Nasal cavity respiratory epithelium epithelial cell of viscerocranial mucosa (primary cell): ENCODE data around the gene RBM10. TPM values are rescaled to one million over a fixed set of nuclear protein-coding genes. Genes with fewer than 3 reads are reported as not detected.

Experiments
- total RNA-seq: library from RNA; depleted of rRNA; stranded (reverse); fragments of >200 nt; gene quantifications from 2 replicates; pipeline ENCODE4 v1.2.3, GENCODE V29; 2014

Gene RBM10, protein sequence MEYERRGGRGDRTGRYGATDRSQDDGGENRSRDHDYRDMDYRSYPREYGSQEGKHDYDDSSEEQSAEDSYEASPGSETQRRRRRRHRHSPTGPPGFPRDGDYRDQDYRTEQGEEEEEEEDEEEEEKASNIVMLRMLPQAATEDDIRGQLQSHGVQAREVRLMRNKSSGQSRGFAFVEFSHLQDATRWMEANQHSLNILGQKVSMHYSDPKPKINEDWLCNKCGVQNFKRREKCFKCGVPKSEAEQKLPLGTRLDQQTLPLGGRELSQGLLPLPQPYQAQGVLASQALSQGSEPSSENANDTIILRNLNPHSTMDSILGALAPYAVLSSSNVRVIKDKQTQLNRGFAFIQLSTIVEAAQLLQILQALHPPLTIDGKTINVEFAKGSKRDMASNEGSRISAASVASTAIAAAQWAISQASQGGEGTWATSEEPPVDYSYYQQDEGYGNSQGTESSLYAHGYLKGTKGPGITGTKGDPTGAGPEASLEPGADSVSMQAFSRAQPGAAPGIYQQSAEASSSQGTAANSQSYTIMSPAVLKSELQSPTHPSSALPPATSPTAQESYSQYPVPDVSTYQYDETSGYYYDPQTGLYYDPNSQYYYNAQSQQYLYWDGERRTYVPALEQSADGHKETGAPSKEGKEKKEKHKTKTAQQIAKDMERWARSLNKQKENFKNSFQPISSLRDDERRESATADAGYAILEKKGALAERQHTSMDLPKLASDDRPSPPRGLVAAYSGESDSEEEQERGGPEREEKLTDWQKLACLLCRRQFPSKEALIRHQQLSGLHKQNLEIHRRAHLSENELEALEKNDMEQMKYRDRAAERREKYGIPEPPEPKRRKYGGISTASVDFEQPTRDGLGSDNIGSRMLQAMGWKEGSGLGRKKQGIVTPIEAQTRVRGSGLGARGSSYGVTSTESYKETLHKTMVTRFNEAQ
- total RNA-seq = 31.4 and 50.2 TPM in 2 replicates

DNA sequence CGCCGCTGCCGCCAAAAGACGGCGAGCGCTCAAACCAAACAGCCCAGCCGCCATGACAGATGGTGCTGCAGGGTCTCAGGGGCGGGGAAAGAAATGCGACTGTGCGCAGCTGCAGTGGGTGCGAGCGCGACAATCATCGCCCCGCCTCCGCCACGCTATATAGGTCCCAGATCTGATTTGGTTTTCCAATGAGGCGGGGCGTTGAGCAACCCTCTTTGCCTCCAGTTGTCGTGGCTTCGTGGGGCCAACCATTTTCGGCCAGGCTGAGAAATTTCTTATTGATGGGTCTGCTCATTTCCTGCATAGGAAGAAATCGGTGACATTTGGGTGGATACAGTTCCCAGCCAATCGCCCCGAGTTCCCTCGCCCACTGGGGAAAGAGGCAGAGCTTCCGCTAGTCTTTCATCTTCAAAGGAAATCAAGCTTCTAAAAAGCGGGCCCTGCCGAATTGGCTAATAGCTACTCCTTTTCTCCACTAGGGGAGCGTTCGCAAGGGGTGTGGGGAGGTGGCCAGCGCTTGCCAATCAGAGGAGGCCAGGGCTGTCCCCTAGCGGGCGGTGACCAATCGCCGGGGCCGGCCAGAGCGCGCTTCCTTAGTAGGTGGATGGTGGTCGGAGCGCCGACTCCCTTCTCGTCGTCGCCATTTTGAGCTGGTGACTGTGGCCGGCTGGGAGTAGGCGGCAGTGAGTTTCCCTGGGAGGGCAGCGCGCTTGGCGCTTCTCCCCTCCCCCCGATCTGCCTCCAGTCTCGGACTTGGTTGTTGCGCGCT is at the start of gene RBM10, which contains the start of gene NDUFB11:
TSS of gene RBM10 (plus strand) at position 596 of the 769 bp plus-strand sequence. CDS start 2,261 bp downstream, outside the sequence.
TSS of gene NDUFB11 (minus strand) at position 77 of the 769 bp plus-strand sequence. CDS start at position 54, 23 bp downstream.

DNA sequence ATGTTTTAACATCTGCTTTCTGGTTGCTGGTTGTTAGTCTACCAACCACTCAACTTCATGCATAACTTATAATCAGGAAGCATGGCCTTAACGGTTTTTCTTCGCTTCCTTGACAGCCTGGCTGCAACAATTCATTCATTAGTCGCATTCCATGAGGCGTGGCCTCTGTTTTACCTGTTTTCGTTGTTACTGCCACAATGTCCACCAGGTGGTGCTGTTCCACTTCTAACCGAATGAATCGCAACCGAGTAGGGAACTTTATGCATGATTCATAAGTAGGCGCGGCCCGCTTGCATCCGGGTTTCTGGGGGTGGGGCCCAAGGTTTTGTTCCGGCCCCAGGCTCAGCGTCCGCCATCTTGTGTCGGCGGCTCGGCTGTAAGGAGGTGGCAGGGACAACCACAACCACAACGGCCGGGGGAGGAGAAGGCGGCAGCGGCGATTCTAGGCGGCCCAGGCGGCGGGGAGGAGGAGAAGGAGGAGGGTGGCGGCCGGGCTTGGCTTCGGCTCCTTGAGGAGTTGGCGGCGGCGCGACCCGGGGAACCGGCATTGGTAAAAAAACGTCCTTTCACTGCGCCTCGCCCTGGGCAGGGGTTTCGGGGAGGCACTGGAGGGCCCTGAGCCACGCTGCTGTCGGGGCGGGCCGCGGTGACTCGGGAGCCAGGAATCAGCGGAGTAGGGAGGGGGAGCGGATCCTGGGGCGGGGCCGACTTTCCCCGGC is 48.6 kb downstream of the RBM10 start, which contains the start of gene UBA1:
TSS of gene UBA1 (plus strand) at position 355 of the 719 bp plus-strand sequence. CDS start 4,974 bp downstream, outside the sequence.

DNA sequence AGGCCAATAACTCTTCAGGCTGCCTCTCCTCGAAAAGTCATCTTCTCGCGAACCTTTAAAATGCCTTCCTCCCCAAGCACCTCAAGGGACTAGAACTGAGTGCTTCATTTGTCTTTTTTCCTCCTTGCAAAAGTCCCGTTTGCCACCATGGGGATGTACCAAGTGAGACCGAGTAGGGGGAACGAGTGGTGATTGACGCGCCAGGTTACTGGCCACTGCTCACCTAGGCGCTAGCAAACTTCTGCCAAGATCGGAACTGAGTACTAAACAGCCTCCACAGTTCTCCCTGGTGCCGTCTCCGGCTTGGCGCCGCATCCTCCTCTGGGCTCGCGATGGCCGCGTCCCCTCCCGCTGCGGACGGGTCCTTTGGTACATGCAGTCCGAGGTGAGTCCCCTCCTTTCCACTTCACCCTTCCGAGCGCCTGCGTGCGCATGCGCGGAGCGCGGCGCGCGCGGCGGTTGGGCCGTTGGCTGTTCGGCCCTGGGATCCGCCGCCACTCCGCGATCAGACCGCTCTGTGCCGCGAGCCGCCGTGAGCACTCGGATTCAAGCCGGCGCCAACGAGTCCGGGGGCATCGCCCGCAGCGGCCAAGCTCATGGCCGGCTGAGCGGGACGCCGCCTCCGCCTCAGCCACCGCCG is 73.4 kb downstream of the RBM10 start, which contains the start of gene CDK16:
TSS of gene CDK16 (plus strand) at position 402 of the 640 bp plus-strand sequence. CDS start 4,877 bp downstream, outside the sequence.

DNA sequence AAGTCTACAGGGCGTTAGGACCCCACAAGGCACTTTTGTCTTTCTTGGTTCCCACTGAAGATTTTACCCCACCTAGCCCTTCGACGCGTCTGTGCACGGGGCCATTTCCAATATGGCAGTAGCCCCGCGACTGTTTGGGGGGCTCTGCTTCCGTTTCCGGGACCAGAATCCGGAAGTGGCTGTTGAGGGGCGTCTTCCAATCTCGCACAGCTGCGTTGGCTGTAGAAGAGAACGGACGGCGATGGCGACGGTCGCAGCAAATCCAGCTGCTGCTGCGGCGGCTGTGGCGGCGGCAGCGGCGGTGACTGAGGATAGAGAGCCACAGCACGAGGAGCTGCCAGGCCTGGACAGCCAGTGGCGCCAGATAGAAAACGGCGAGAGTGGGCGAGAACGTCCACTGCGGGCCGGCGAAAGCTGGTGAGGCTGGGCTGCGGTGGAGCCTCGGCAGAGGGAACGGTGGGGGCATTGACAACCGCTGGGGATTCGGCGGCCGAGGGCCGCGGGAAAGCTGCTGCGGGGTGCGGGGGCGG is 87.8 kb downstream of the RBM10 start, which contains the start of gene USP11:
TSS of gene USP11 (plus strand) at position 207 of the 530 bp plus-strand sequence. CDS start at position 242, 35 bp downstream.

Other genes starting within 250 kb of the RBM10 start
- gene JADE3, start 232.8 kb upstream of the RBM10 start, total RNA-seq = 6.8 and 10.7 TPM in 2 replicates
- gene RGN, start 66.8 kb upstream of the RBM10 start, total RNA-seq = under 0.01 and 0.28 TPM in 2 replicates
- gene NDUFB11, start 519 bp upstream of the RBM10 start, total RNA-seq = 28.8 and 32.5 TPM in 2 replicates
- gene UBA1, start 48.6 kb downstream of the RBM10 start, total RNA-seq = 99.5 and 156 TPM in 2 replicates
- gene CDK16, start 73.5 kb downstream of the RBM10 start, total RNA-seq = 85.8 and 151 TPM in 2 replicates
- gene USP11, start 87.8 kb downstream of the RBM10 start, total RNA-seq = 7.5 and 14.6 TPM in 2 replicates
- under 0.01 and 0.07 TPM in 2 replicates for gene ZNF157, start 225.4 kb downstream of the RBM10 start, total RNA-seq